SK-MEL-5 (cell line): ENCODE measurements around the gene C22orf39. TPM values are rescaled to one million over a fixed set of nuclear protein-coding genes. Genes with fewer than 3 reads are reported as not detected.

ENCODE experiments used
- DNase-seq: peaks from one replicate; pipeline ENCODE4 v3.0.0-alpha.2; 2016; ENCODE audit warnings: low read depth, low spot score
- in situ Hi-C: cut with HindIII; loops from 2 replicates; pipeline ENCODE4 v1.10.0; 2016; ENCODE audit warnings: low sequenced_read_pairs, high pct_unique_total_duplicates, low pct_unique_long_range_greater_than_20kb
- total RNA-seq: library from RNA; depleted of rRNA; stranded (reverse); fragments of >200 nt; shearing (Covaris generic); gene quantifications from 2 replicates; pipeline ENCODE4 v1.2.3, GENCODE V29; 2014

Gene C22orf39
- total RNA-seq, 1 experiment from 2014 or later = 28.3 TPM

GRCh38 chr22:19412923-19413322, 34.6 kb downstream of the C22orf39 start:
- no peak for DNase-seq
- in situ Hi-C loops = no loop called here

- in situ Hi-C loops = no loop called here
- no peak for DNase-seq
These were observed 35.0 kb downstream of the C22orf39 start for GRCh38 chr22:19412478-19412877.

DNA sequence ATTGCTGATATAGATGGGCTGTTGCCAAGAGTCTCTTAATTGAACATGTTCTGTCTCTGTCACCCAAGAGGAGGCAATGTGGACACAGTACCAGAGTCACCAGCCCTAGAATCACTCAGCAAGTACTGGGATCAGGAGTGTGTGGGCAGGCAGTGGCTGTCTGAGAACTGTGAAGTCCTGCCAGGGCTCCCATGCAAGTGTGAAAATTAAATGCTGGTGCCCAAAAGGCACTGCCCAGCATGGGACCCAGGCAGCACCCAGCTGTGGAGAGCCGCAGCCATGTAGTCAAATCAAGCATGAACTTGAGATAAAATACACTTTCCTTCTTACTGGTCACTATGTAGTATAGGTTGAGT, 35.8 kb downstream of the C22orf39 start:
- DNase-seq = no peak
- in situ Hi-C loops = no loop called here

GRCh38 chr22:19410941-19411689, 36.4 kb downstream of the C22orf39 start:
- DNase-seq = no peak
- in situ Hi-C loops = no loop called here

- in situ Hi-C loops = no loop called here
- DNase-seq = no peak
These were observed 39.6 kb downstream of the C22orf39 start for GRCh38 chr22:19407649-19408606.

DNA sequence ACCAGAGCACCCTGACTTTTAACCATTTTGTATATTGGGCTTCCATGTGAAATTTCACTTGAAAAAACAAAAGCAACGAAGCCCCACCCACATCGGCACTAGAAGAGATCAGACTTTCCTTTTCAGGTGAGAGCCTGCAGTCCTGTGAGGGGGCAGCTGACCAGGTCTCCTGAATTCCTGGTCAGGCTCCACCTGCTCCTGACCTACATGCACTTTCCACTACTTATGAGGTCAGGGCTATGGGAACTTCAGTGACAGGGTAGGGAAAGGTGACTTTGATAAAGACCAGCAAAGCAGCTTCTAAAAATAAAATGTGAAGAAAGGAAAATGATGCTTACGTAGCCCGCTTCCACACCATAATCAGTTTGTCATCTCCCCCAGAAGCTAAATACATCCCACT, 40.7 kb downstream of the C22orf39 start:
- no peak for DNase-seq
- in situ Hi-C loops = no loop called here

DNA sequence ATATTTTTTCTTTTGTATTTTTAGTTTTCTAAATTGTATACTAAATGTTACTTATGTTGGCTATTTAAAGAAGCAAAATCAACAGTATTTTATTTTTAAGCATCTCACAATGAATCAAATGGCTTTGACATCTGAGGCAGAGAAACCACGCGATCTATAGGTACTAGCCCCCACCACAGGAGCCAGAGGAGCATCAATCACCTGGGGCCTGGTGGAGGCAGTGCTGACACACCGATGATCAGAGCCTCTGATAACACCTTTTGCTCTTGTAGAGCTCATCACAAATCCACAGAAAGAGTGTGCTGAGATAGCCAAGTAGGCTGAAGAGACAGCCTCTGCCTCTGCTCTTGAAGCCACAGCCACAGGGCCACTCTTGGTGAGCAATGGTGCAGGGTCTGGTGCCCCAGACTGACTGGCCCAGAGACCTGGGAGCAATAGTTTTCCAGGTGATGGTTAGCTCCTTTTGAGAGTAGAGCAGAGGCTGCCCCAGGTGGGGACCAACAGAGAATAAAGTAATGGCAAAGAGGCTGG, 41.2 kb downstream of the C22orf39 start:
- in situ Hi-C loops = no loop called here
- no peak for DNase-seq

DNA sequence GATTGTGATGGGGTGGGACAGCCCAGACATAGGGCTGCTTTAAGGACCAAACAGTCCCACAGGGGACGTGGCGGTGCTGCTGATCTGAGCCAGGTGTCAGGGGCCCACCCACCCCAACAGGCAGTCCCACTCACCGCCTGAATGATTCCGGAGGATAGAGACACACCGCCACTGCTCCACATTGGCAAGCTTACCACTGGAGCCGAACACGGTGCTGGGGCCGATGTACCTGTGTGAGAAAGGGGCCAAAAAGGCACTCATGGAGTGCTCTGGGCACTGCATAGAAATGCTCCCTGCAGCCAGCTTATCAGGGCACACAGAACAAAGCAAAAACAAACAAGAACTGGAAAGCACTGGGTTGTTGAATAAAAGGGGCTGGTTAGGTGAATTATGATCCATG, 41.9 kb downstream of the C22orf39 start:
- DNase-seq = no peak
- in situ Hi-C loops = no loop called here

- in situ Hi-C loops = no loop called here
- no peak for DNase-seq
These were observed 42.4 kb downstream of the C22orf39 start for GRCh38 chr22:19405133-19405532.

- DNase-seq = no peak
- in situ Hi-C loops = no loop called here
These were observed 42.8 kb downstream of the C22orf39 start for GRCh38 chr22:19404676-19405075.

- in situ Hi-C loops = no loop called here
- DNase-seq = no peak
These were observed 44.8 kb downstream of the C22orf39 start for GRCh38 chr22:19402642-19403191.

- DNase-seq = no peak
- in situ Hi-C loops = no loop called here
These were observed 46.0 kb downstream of the C22orf39 start for GRCh38 chr22:19401483-19401882.

GRCh38 chr22:19400881-19401280, 46.6 kb downstream of the C22orf39 start:
- DNase-seq = no peak
- in situ Hi-C loops = no loop called here

DNA sequence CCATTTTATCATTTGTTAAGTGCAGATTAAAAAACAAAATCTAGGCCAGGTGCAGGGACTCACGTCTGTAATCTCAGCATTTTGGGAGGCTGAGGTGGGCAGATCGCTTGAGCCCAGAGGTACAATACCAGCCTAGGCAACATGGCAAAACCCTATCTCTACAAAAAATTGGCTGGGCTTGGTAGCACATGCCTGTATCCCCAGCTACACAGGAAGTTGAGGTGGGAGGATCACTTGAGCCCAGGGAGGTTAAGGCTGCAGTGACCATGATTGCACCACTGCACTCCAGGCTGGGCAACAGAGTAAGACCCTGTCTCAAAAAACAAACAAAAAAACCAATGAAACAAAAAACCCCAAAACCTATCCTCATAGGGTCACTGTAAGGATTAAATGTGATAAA, 48.9 kb downstream of the C22orf39 start:
- in situ Hi-C loops = no loop called here
- no peak for DNase-seq

- DNase-seq = no peak
- in situ Hi-C loops = no loop called here
These were observed 49.3 kb downstream of the C22orf39 start for GRCh38 chr22:19398206-19398605.

DNA sequence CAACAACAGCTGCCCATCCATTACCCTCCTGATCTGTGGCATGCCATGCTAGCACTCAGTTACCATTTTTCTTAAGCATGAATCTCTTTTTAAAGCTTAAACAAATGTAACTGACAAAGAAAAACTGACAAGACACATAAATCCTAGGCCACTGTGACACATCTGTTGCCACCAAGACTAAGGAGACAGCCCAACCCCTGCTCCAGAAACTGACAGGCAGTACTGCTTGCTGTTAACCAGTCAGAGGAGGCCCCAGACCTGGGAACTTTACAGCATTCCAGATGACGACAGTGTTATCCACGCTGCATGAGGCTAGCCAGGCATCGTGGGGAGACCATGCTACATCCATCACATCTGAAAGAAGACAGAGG, 49.8 kb downstream of the C22orf39 start:
- DNase-seq = no peak
- in situ Hi-C loops = no loop called here

GRCh38 chr22:19396934-19397733, 50.4 kb downstream of the C22orf39 start:
- no peak for DNase-seq
- in situ Hi-C loops = no loop called here

- in situ Hi-C loops = no loop called here
- DNase-seq = no peak
These were observed 51.0 kb downstream of the C22orf39 start for GRCh38 chr22:19396561-19396933.
